ENCODE results near the gene RANBP9. TPM values are rescaled to one million over a fixed set of nuclear protein-coding genes. Genes with fewer than 3 reads are reported as not detected.
A peak's percentile ranks its signal among the peaks of the same experiment; 100 is the strongest.

Gene RANBP9
- total and polyA plus RNA-seq, 8 donors, result 9.6 to 22.2 (median 16.6) TPM

GRCh38 chr6:13653296-13653695 is 58.3 kb downstream of the RANBP9 start:
- Histone ChIP-seq H3K27me3 (no peaks in the 10 kb centered on the region), H3K4me3 (no peak overlapping the region), H3K9me3 (no peaks in the 10 kb centered on the region), H3K36me3 (no peaks in the 10 kb centered on the region), H3K4me1 (peaks cover 0 to 12% (median 11%) of the 10 kb centered on the region in 3 donors), H3K27ac (no peak overlapping the region)
- whole genome bisulfite sequencing, 2 donors, result 31 to 35% methylated on average over 2 of the region's 2 CpGs
- TF ChIP-seq CTCF (IDR thresholded peaks at IDR 0.05), result no peak
- FAIRE-seq (no peak), ATAC-seq (peak; percentile 61 to 89 (median 72)), DNase-seq (no peak)
- intact Hi-C loops (cut with DNase I), result loop anchor here in 1 of 3 donors (10.0 kb wide), 1 partner anchor 52 kb away; no protein-coding TSS in a partner anchor

GRCh38 chr6:13649393-13649792 is 62.2 kb downstream of the RANBP9 start:
- no peak for TF ChIP-seq CTCF (IDR thresholded peaks at IDR 0.05)
- intact Hi-C loops (cut with DNase I), result no loop called here
- 91 to 97% methylated on average over 4 of the region's 4 CpGs for WGBS, 2 donors
- FAIRE-seq (no peak), ATAC-seq (no peak), DNase-seq (no peak)
- H3K27ac ChIP-seq, result no peak overlapping the region
- peaks cover 0 to 12% (median 11%) of the 10 kb centered on the region in 3 donors for H3K4me1 ChIP-seq
- H3K4me3 ChIP-seq, result no peak overlapping the region
- no peaks in the 10 kb centered on the region for H3K27me3 ChIP-seq
- H3K36me3 ChIP-seq, result no peaks in the 10 kb centered on the region
- H3K9me3 ChIP-seq, result no peaks in the 10 kb centered on the region

GRCh38 chr6:13648850-13649249 is 62.8 kb downstream of the RANBP9 start:
- no peaks in the 10 kb centered on the region for H3K9me3 ChIP-seq

GRCh38 chr6:13643125-13643524 is 68.5 kb downstream of the RANBP9 start:
- FAIRE-seq (no peak), DNase-seq (no peak), ATAC-seq (no peak)
- WGBS, 2 donors, result 75 to 86% methylated on average over 3 of the region's 3 CpGs
- Histone ChIP-seq H3K27me3 (no peaks in the 10 kb centered on the region), H3K9me3 (no peaks in the 10 kb centered on the region), H3K4me3 (no peak overlapping the region), H3K4me1 (no peaks in the 10 kb centered on the region), H3K36me3 (peaks cover 0 to 8% (median 8%) of the 10 kb centered on the region in 3 donors), H3K27ac (no peak overlapping the region)
- intact Hi-C loops (cut with DNase I), result no loop called here
- TF ChIP-seq CTCF (IDR thresholded peaks at IDR 0.05), result no peak

More at GRCh38 chr6:13648850-13649249, 62.8 kb downstream of the RANBP9 start:
- no peaks in the 10 kb centered on the region for H3K36me3 ChIP-seq
- H3K4me3 ChIP-seq, result no peak overlapping the region
- no peak for FAIRE-seq
- intact Hi-C loops (cut with DNase I), result no loop called here
- no peak for ATAC-seq
- H3K27me3 ChIP-seq, result no peaks in the 10 kb centered on the region
- H3K4me1 ChIP-seq, result peaks cover 0 to 12% (median 11%) of the 10 kb centered on the region in 3 donors
- H3K27ac ChIP-seq, result no peak overlapping the region
- TF ChIP-seq CTCF (IDR thresholded peaks at IDR 0.05), result no peak
- DNase-seq, result no peak

- TF ChIP-seq CTCF (IDR thresholded peaks at IDR 0.05), result no peak
- H3K9me3 ChIP-seq, result no peaks in the 10 kb centered on the region
- WGBS, 2 donors, result 61 to 63% methylated on average over 5 of the region's 5 CpGs
- no peak overlapping the region for H3K27ac ChIP-seq
- peaks cover 0 to 10% (median 9%) of the 10 kb centered on the region in 3 donors for H3K36me3 ChIP-seq
- DNase-seq, result no peak
- peaks cover 0 to 3% (median 0%) of the 10 kb centered on the region in 3 donors for H3K4me1 ChIP-seq
- H3K4me3 ChIP-seq, result no peak overlapping the region
- ATAC-seq, result no peak
- no peaks in the 10 kb centered on the region for H3K27me3 ChIP-seq
- intact Hi-C loops (cut with DNase I), result no loop called here
- peak; percentile 90 for FAIRE-seq
Observed at GRCh38 chr6:13641315-13641714, 70.3 kb downstream of the RANBP9 start.

Measured in pancreas (tissue), 10 donors.